Neural progenitor cell (in vitro differentiated cells): ENCODE data around the gene RAPGEF6.

Experiments used
- CTCF ChIP-seq: fragments of 200-600 bp; sonication (generic); IDR thresholded peaks from 2 replicates; pipeline ENCODE4 v1.5.1; 2017; ENCODE audit warnings: antibody characterized with exemption, mild to moderate bottlenecking
- EZH2 ChIP-seq: fragments of 200-600 bp; sonication (generic); IDR thresholded peaks from 2 replicates; pipeline ENCODE4 v1.6.1; 2017; ENCODE audit warnings: antibody characterized with exemption, mild to moderate bottlenecking, moderate library complexity
- EZH2phosphoT487 ChIP-seq: fragments of 200-600 bp; sonication (generic); IDR thresholded peaks from 2 replicates; pipeline ENCODE4 v1.6.1; 2017; ENCODE audit warnings: antibody characterized with exemption

GRCh38 chr5:131640043-131640856 is 5.2 kb upstream of the RAPGEF6 start:
- TF ChIP-seq CTCF (no peak), EZH2 (no peak), EZH2phosphoT487 (no peak)
